GM20000 (cell line): ENCODE results near the gene PLCE1.
"Not testable (repeated sequence)": the region's sequence is repeated elsewhere in the genome, so short reads cannot be mapped to it uniquely, and the experiment has no call there.

Source experiments
- DNase-seq: peaks from one replicate; pipeline ENCODE4 v3.0.0; 2012; ENCODE audit warnings: low spot score
- TF ChIP-seq, protein P1 (sequence below): IDR thresholded peaks from 2 replicates; pipeline ENCODE4 v1.5.1; 2012; ENCODE audit warnings: mild to moderate bottlenecking, control low read depth; ENCODE audit errors: extremely low read depth, missing control alignments

PLCE1 gene

DNA sequence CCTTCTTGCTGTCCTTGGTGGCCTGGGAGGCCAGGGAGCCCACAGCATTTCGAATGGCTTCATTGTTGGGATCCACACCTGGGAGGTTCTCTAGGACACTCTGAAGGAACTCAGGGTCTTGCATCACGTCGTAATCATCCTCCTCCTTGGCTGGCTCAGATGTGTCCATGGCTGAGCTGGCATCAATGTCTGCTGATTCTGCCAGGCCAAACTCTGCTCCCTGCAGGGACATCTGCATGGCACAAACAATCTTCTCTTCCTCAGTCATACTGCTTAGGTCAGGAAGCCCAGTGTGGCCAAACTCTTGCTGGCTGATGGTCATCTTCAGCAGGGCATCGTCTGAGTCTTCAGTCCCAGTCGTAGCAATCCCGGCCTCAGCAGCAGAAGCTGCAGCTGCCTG lies 34.9 kb upstream of the PLCE1 start:
- TF ChIP-seq, protein P1, sequence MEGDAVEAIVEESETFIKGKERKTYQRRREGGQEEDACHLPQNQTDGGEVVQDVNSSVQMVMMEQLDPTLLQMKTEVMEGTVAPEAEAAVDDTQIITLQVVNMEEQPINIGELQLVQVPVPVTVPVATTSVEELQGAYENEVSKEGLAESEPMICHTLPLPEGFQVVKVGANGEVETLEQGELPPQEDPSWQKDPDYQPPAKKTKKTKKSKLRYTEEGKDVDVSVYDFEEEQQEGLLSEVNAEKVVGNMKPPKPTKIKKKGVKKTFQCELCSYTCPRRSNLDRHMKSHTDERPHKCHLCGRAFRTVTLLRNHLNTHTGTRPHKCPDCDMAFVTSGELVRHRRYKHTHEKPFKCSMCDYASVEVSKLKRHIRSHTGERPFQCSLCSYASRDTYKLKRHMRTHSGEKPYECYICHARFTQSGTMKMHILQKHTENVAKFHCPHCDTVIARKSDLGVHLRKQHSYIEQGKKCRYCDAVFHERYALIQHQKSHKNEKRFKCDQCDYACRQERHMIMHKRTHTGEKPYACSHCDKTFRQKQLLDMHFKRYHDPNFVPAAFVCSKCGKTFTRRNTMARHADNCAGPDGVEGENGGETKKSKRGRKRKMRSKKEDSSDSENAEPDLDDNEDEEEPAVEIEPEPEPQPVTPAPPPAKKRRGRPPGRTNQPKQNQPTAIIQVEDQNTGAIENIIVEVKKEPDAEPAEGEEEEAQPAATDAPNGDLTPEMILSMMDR: no peak
- DNase-seq: no peak

DNA sequence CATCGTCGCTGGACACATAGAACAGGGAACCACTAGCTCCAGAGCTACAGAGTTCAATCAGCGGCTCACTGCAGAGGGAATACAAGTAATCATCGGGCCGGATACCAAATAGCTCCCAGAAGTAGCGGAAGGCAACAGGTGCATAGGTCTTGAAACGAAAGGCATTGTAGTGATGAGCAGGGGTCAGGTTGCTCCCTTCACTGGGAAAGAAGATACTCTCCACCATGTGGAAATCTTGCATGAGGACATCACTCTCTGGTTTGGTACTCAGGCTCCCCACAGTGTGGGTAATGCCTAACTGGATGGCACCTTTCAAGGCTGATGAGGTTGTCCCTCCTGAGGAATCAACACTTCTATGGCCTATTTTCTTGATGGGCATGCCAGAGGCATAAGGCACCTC lies 32.7 kb upstream of the PLCE1 start:
- not testable (repeated sequence) for DNase-seq

DNA sequence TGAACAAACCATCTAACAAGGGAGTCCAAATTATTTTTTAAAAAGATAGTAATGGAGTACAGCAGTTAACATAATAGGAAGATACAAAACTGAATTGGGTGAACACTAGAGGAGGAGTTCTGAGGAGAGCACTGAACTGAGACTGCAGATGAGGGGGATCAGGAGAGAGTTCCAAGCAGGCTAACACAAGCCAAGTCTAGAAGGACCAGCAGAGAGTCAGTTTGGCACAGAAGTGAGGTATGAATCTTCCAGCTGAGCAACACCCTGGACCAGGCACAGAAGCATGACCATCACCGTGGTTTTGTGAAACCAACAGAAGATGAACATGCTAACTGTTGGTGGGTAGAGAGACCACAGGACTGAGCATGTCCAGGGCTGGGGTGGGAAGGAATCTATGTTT lies 30.8 kb upstream of the PLCE1 start:
- no peak for DNase-seq
- TF ChIP-seq, protein P1: no peak

DNA sequence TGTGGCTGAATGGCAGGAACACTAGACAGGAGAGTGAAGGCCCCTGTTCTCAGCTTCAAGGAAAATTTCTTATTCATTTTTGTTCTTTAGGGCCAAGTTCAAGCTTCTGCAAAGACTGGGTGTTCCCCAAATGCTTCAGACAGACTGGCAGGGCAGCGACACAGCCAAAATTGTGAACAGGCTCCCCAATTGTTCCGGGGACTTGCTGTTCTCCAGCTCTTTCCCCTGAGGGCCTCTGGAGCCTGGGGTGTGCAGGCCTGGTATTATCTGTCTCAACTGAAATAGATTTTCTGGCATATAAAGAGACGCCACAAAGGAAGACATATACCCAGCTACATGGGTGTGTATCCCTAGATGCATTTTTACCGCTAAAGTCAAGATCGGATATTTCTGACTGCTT lies 30.3 kb upstream of the PLCE1 start:
- TF ChIP-seq, protein P1: no peak
- DNase-seq: no peak

DNA sequence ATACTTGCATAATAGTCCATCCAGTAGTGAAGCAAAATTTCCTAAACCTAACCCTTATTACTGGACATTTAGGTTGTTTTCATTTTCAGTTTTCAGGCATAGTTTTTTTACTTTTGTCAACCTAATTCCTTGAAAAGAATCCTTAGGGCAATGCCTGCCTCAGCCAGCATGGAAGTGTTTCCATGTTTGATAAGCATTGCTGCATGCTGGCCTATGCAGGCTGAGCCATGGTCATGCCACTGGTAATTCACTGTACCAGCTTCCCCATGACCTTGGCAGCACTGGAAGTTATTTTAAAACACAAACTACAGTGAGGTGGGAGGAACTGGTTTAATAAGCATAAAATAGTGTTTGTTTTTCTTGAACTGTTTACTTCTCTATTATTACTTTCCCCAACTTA lies 27.8 kb upstream of the PLCE1 start:
- TF ChIP-seq, protein P1: no peak
- DNase-seq: no peak

DNA sequence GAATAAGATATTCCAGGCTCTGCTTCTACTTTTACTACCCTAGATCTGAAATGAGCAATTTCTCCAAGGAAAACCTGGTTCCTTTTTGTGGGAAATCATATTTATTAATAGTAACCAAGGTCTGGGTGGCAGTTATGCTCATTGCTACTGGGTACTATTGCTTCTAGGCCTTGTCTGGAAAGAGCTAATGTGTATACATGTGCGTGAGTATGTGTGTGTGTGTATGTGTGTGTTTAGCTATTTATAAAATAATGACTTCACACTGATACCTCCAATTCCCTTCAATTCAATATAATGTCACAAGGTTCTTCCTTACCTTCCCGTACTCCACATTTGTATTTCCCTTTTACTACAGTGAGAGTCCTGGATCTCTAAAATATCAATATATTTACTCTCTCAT lies 26.0 kb upstream of the PLCE1 start:
- DNase-seq: no peak
- TF ChIP-seq, protein P1: no peak

DNA sequence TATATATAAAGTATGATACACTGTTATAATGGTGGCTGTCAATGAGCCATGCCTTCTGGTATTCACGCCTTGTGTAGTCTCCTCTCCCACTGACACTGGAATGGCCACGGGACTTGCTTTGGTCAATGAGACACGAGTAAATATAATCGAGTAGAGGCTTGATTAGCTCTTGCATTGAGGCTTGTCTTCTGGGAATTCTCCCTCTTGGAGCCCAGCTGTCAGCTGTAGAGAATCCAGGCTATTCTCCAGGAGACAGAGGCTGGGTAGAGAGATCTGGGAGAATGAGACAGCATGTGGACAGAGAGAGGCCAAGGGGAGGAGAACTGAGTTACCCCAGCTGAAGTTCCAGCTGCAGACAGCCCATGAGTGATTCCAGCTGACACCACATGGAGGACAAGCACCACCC lies 25.2 kb upstream of the PLCE1 start:
- TF ChIP-seq, protein P1: no peak
- no peak for DNase-seq

DNA sequence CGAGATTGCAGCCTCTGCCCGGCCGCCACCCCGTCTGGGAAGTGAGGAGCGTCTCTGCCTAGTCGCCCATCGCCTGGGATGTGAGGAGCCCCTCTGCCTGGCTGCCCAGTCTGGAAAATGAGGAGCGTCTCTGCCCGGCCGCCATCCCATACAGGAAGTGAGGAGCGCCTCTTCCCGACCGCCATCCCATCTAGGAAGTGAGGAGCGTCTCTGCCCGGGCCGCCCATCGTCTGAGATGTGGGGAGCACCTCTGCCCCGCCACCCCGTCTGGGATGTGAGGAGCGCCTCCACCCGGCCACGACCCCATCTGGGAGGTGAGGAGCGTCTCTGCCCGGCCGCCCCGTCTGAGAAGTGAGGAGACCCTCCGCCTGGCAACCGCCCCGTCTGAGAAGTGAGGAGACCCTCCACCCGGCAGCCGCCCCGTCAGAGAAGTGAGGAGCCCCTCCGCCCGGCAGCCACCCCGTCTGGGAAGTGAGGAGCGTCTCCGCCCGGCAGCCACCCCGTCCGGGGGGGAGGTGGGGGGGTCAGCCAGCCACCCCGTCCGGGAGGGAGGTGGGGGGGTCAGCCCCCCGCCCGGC lies 23.2 kb upstream of the PLCE1 start:
- DNase-seq: not testable (repeated sequence)

DNA sequence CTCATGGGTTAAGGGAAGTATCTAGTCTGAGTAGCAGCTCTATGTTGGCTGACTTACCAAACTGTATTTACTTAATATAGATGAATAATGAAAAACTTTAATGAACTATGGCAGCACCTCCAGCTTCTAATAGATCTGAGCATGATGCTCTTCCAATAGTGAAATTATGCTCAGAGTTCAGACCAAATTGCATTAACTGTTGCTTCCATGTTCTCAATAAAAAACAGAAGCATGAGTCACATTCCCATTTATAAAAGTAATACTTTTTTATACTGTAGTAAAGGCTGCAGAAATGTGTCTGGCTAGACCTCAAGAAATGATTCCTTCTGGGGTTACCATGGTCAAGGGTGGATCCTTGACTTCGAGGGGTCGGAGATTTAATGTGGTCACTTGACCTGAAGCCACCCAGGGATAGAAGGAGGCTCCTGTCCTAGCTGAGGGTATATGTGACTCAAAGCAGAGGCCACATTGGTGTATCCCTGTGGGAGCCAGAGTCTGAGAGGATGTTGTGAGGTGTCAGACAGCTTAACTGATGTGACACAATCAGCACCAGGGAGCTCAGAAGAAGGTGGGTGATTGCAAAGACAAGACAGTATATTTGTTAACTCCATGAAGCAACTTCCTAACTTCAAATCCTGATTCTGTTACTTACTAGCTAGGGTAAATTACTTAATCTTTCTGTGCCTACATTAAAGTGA lies 19.8 kb upstream of the PLCE1 start:
- TF ChIP-seq, protein P1: no peak
- DNase-seq: no peak
